WTC11 (cell line): ENCODE data around the gene NPEPL1.

Experiments
- CREB1 ChIP-seq: sonication (generic); formaldehyde crosslinking; IDR thresholded peaks from 2 replicates; pipeline ENCODE4 v1.8.0; 2023; ENCODE audit warnings: mild to moderate bottlenecking, missing genetic modification reagents
- CTCF ChIP-seq: fragments of 200-600 bp; IDR thresholded peaks from 2 replicates; pipeline ENCODE4 v1.8.0; 2022; ENCODE audit warnings: antibody characterized with exemption
- FOXJ3 ChIP-seq: sonication (generic); formaldehyde crosslinking; IDR thresholded peaks from 2 replicates; pipeline ENCODE4 v1.9.0; 2021; ENCODE audit warnings: missing genetic modification reagents, mild to moderate bottlenecking, borderline replicate concordance
- NFYB ChIP-seq: sonication (generic); formaldehyde crosslinking; conservative IDR thresholded peaks from 2 replicates; pipeline ENCODE4 v1.8.0; 2022; ENCODE audit warnings: low read depth, missing genetic modification reagents
- NR2C2 ChIP-seq: sonication (generic); formaldehyde crosslinking; IDR thresholded peaks from 2 replicates; pipeline ENCODE4 v1.8.0; 2022; ENCODE audit warnings: mild to moderate bottlenecking, missing genetic modification reagents
- ZNF263 ChIP-seq: sonication (generic); formaldehyde crosslinking; IDR thresholded peaks from 2 replicates; pipeline ENCODE4 v1.8.1; 2022; ENCODE audit warnings: low read depth, mild to moderate bottlenecking, moderate library complexity, missing genetic modification reagents
- ZNF317 ChIP-seq: sonication (generic); formaldehyde crosslinking; IDR thresholded peaks from 2 replicates; pipeline ENCODE4 v1.8.1; 2023; ENCODE audit warnings: low read depth, mild to moderate bottlenecking, moderate library complexity, missing genetic modification reagents, borderline replicate concordance
- TF ChIP-seq, protein P1 (sequence below): sonication (generic); formaldehyde crosslinking; conservative IDR thresholded peaks from 2 replicates; pipeline ENCODE4 v1.8.1; 2023; ENCODE audit warnings: mild to moderate bottlenecking, low read depth, missing genetic modification reagents, moderate library complexity
- TF ChIP-seq, protein P2 (sequence below): sonication (generic); formaldehyde crosslinking; IDR thresholded peaks from 2 replicates; pipeline ENCODE4 v1.8.0; 2022; ENCODE audit warnings: mild to moderate bottlenecking, missing genetic modification reagents

GRCh38 chr20:58675641-58676040 lies 17.0 kb upstream of the NPEPL1 start:
- TF ChIP-seq FOXJ3 (CRISPR knock-in tag) (no peak), CREB1 (CRISPR knock-in tag) (no peak), CTCF (no peak), ZNF263 (no peak), NFYB (CRISPR knock-in tag) (no peak), NR2C2 (no peak), ZNF317 (CRISPR knock-in tag) (no peak)
- TF ChIP-seq, protein P1, sequence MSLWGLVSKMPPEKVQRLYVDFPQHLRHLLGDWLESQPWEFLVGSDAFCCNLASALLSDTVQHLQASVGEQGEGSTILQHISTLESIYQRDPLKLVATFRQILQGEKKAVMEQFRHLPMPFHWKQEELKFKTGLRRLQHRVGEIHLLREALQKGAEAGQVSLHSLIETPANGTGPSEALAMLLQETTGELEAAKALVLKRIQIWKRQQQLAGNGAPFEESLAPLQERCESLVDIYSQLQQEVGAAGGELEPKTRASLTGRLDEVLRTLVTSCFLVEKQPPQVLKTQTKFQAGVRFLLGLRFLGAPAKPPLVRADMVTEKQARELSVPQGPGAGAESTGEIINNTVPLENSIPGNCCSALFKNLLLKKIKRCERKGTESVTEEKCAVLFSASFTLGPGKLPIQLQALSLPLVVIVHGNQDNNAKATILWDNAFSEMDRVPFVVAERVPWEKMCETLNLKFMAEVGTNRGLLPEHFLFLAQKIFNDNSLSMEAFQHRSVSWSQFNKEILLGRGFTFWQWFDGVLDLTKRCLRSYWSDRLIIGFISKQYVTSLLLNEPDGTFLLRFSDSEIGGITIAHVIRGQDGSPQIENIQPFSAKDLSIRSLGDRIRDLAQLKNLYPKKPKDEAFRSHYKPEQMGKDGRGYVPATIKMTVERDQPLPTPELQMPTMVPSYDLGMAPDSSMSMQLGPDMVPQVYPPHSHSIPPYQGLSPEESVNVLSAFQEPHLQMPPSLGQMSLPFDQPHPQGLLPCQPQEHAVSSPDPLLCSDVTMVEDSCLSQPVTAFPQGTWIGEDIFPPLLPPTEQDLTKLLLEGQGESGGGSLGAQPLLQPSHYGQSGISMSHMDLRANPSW (CRISPR knock-in tag): no peak
- TF ChIP-seq, protein P2, sequence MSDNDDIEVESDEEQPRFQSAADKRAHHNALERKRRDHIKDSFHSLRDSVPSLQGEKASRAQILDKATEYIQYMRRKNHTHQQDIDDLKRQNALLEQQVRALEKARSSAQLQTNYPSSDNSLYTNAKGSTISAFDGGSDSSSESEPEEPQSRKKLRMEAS: no peak
